ENCODE measurements around the gene BARX1.

DNA sequence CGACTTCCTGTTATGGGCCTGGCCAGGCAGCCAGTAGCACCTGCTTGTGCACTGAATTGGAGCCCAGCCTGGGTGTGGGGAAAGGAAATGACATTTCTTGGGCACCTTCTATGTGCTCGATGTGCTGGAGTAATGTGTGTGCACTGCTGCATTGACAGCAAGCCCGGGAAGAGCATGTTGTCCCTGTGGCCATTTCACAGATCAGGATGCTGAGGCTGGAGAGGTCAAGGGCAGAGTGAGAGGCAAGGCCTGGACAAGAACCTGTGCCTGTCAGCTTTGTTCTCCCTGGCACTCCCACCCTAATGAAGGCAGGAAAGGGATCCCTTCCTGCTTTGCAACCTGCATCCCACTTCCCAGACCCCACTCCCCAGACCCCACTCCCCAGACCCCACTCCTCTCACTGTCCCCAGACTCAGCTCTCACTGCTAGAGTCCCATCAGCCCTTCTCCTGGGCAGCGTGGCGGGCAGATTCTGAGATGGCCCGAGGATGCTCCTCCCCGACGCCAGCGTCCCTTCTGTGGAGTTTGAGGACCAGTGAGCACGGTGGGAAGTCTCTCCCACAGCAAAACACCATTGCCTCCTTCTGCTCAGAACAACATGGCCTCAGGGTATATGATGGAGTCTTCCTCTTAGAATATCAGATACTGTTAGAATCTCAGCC lies 49.6 kb downstream of the BARX1 start:
- TF ChIP-seq POLR2A (IDR thresholded peaks at IDR 0.05; ENCODE audit: low read length) (no peak), GATA1 (IDR thresholded peaks at IDR 0.05; ENCODE audit: low read depth, low read length) (no peak)

All from erythroblast (primary cell).